ENCODE measurements around the gene DUSP5. TPM values are rescaled to one million over a fixed set of nuclear protein-coding genes. Genes with fewer than 3 reads are reported as not detected.
A peak's percentile ranks its signal among the peaks of the same experiment; 100 is the strongest.

The DUSP5 gene
- total and polyA plus RNA-seq, 12 donors = 5.3 to 53.7 (median 21.2) TPM

- intact Hi-C loops (cut with DNase I) = loop anchor here in 4 of 10 donors (5.0 to 10.0 kb wide), 3 partner anchors 33 to 279 kb away; no protein-coding TSS in a partner anchor
- Histone ChIP-seq H3K27ac (peak overlapping the region; percentile 36 to 98 (median 94)), H3K27me3 (peaks cover 0 to 7% (median 0%) of the 10 kb centered on the region in 7 donors), H3K4me3 (peak overlapping the region in 4 of 10 donors; percentile 6 to 18 (median 14)), H3K36me3 (peaks cover 0 to 44% (median 16%) of the 10 kb centered on the region in 9 donors), H3K9me3 (no peaks in the 10 kb centered on the region), H3K4me1 (peaks cover 23 to 100% (median 97%) of the 10 kb centered on the region in 9 donors)
- 26 to 35% methylated on average over 4 of the region's 4 CpGs for WGBS, 2 donors
- ATAC-seq (peak in 7 of 8 donors; percentile 11 to 25 (median 23)), DNase-seq (peak in 1 of 2 donors; percentile 76)
- TF ChIP-seq CTCF (IDR thresholded peaks at IDR 0.05) = no peak
These were observed 6.5 kb downstream of the DUSP5 start for GRCh38 chr10:110504111-110504735.

GRCh38 chr10:110505130-110505770, 7.5 kb downstream of the DUSP5 start:
- H3K27me3 ChIP-seq = no peaks in the 10 kb centered on the region
- peaks cover 0 to 54% (median 21%) of the 10 kb centered on the region in 9 donors for H3K36me3 ChIP-seq
- intact Hi-C loops (cut with DNase I) = loop anchor here in 1 of 10 donors (10.0 kb wide), 1 partner anchor 280 kb away; no protein-coding TSS in a partner anchor
- no peaks in the 10 kb centered on the region for H3K9me3 ChIP-seq
- ATAC-seq = no peak
- no peak overlapping the region for H3K4me3 ChIP-seq
- no peak for TF ChIP-seq CTCF (IDR thresholded peaks at IDR 0.05)
- peak overlapping the region; percentile 0 to 98 (median 94) for H3K27ac ChIP-seq
- 55 to 64% methylated on average over 6 of the region's 6 CpGs for WGBS, 2 donors
- no peak for DNase-seq
- H3K4me1 ChIP-seq = peaks cover 27 to 100% (median 95%) of the 10 kb centered on the region in 9 donors

- DNase-seq = no peak
- 70 to 72% methylated on average over 2 of the region's 2 CpGs for WGBS, 2 donors
- ATAC-seq = no peak
- Histone ChIP-seq H3K9me3 (no peaks in the 10 kb centered on the region), H3K27me3 (no peaks in the 10 kb centered on the region), H3K27ac (peak overlapping the region in 9 of 10 donors; percentile 17 to 98 (median 95)), H3K4me3 (no peak overlapping the region), H3K4me1 (peaks cover 20 to 94% (median 83%) of the 10 kb centered on the region in 9 donors), H3K36me3 (peaks cover 0 to 66% (median 27%) of the 10 kb centered on the region in 9 donors)
- no peak for TF ChIP-seq CTCF (IDR thresholded peaks at IDR 0.05)
- intact Hi-C loops (cut with DNase I) = loop anchor here in 1 of 10 donors (10.0 kb wide), 1 partner anchor 282 kb away; no protein-coding TSS in a partner anchor
These were observed 8.7 kb downstream of the DUSP5 start for GRCh38 chr10:110506448-110506847.

GRCh38 chr10:110507346-110507745, 9.6 kb downstream of the DUSP5 start:
- no peak for TF ChIP-seq CTCF (IDR thresholded peaks at IDR 0.05)
- intact Hi-C loops (cut with DNase I) = loop anchor here in 1 of 10 donors (10.0 kb wide), 1 partner anchor 283 kb away; no protein-coding TSS in a partner anchor
- Histone ChIP-seq H3K4me3 (no peak overlapping the region), H3K27me3 (no peaks in the 10 kb centered on the region), H3K4me1 (peaks cover 15 to 93% (median 77%) of the 10 kb centered on the region in 9 donors), H3K27ac (peak overlapping the region in 8 of 10 donors; percentile 43 to 98 (median 81)), H3K36me3 (peaks cover 0 to 75% (median 27%) of the 10 kb centered on the region in 9 donors), H3K9me3 (no peaks in the 10 kb centered on the region)
- WGBS, 2 donors = 70 to 79% methylated on average over 6 of the region's 6 CpGs
- DNase-seq (no peak), ATAC-seq (no peak)

Data from heart right ventricle (tissue), 16 donors.